ENCODE measurements around the gene HYPK.

GRCh38 chr15:43808960-43809678 is 8.7 kb downstream of the HYPK start:
- TF ChIP-seq, protein P1, sequence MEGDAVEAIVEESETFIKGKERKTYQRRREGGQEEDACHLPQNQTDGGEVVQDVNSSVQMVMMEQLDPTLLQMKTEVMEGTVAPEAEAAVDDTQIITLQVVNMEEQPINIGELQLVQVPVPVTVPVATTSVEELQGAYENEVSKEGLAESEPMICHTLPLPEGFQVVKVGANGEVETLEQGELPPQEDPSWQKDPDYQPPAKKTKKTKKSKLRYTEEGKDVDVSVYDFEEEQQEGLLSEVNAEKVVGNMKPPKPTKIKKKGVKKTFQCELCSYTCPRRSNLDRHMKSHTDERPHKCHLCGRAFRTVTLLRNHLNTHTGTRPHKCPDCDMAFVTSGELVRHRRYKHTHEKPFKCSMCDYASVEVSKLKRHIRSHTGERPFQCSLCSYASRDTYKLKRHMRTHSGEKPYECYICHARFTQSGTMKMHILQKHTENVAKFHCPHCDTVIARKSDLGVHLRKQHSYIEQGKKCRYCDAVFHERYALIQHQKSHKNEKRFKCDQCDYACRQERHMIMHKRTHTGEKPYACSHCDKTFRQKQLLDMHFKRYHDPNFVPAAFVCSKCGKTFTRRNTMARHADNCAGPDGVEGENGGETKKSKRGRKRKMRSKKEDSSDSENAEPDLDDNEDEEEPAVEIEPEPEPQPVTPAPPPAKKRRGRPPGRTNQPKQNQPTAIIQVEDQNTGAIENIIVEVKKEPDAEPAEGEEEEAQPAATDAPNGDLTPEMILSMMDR (IDR thresholded peaks at IDR 0.05), result no peak
- no peak for TF ChIP-seq POLR2A (IDR thresholded peaks at IDR 0.05)

All from Peyer's patch (tissue), 4 donors.